ENCODE results near the gene SDK2. TPM values are rescaled to one million over a fixed set of nuclear protein-coding genes. Genes with fewer than 3 reads are reported as not detected.
A peak's percentile ranks its signal among the peaks of the same experiment; 100 is the strongest.
"Not testable (repeated sequence)": the region's sequence is repeated elsewhere in the genome, so short reads cannot be mapped to it uniquely, and the experiment has no call there.

The SDK2 gene
- total RNA-seq, 1 experiment from 2014 or later, result 0.14 TPM

GRCh38 chr17:73346501-73347162 is 297.6 kb downstream of the SDK2 start:
- in situ Hi-C loops (cut with HindIII; ENCODE audit: low pct_unique_long_range_greater_than_20kb, low sequenced_read_pairs), result no loop called here
- no peak for DNase-seq (ENCODE audit: low read depth)

GRCh38 chr17:73343739-73344454 is 300.3 kb downstream of the SDK2 start:
- in situ Hi-C loops (cut with HindIII; ENCODE audit: low pct_unique_long_range_greater_than_20kb, low sequenced_read_pairs), result no loop called here
- peak; percentile 41 for DNase-seq (ENCODE audit: low read depth)

GRCh38 chr17:73343168-73343634 is 301.0 kb downstream of the SDK2 start:
- in situ Hi-C loops (cut with HindIII; ENCODE audit: low pct_unique_long_range_greater_than_20kb, low sequenced_read_pairs), result no loop called here
- peak; percentile 35 for DNase-seq (ENCODE audit: low read depth)

- no peak for DNase-seq (ENCODE audit: low read depth)
- in situ Hi-C loops (cut with HindIII; ENCODE audit: low pct_unique_long_range_greater_than_20kb, low sequenced_read_pairs), result no loop called here
These were observed 301.6 kb downstream of the SDK2 start for GRCh38 chr17:73342541-73343167.

DNA sequence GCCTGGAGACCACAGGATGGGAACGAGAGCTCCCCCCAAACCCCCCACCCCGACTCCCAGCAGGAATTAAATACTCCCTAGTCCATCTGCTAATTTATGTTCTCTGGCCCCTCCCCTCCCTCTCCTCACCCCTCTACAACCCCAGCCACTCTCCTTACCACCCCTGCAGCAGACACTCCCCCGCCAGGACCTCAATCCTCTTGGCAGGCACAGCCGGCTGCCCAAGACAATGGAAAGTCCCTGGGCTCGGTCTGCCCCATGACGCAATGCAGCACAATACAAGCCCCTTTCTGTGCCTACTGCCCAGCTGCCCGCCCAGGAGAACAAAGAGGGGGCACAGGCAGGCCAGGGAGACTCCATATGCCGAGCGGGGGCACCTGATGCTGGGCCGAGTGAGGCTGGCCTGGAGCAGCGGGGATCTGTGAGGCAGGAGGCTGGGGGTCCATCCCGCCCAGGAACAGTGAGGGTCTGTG is 302.2 kb downstream of the SDK2 start:
- in situ Hi-C loops (cut with HindIII; ENCODE audit: low pct_unique_long_range_greater_than_20kb, low sequenced_read_pairs), result no loop called here
- DNase-seq (ENCODE audit: low read depth), result peak; percentile 87

DNA sequence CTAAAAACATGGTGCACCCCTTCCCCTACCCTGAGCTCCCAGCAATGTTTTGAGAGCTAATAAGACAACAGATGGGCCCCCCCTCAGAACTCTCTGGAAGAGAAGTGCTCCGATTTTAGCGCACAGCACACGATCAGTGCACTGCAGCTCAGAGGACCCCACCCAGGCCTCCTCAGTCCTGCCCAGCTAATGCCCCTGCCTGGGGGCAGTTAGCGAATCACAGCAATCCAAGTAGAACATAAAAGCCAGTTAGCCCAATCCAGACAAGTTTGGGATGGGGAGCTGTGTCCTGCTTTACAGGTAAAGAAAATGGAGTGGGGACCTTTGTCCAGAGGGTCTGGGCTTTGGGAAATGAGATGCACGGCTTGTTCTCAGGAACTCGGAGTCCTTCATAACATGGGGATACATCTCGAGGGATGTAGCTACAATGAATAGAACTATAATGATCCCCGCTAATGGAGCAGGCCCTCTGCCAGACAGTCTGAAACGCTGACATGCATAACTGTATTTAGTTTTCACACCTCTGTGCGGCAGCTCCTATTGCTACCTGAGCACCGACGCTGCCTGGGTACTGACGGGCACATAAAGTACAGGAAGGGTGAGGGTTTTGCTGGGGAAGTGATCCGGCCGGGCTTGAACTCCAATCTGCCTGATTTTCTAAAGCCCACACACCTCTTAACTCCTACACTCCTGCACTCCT is 302.7 kb downstream of the SDK2 start:
- in situ Hi-C loops (cut with HindIII; ENCODE audit: low pct_unique_long_range_greater_than_20kb, low sequenced_read_pairs), result no loop called here

DNA sequence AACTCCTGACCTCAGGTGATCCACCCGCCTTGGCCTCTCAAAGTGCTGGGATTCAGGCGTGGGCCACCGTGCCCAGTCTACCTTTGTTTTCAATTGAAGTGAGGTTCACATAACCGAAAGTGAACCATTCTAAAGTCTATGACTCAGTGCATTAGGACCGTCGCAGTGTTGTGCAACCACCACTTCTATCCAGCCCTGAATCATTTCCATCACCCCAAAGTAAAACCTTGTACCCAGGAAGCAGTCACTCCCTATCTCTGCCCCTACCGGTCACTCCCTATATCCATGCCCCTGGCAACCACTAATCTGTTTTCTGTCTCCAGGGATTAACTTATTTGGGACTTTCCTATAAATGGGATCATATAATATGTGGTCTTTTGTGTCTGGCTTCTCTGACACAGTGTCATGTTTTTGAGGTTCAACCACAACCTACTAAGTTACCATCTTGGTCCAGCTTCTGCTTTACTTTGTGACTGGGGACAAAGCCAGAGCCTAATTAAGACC is 304.1 kb downstream of the SDK2 start:
- peak; percentile 90 for DNase-seq (ENCODE audit: low read depth)
- in situ Hi-C loops (cut with HindIII; ENCODE audit: low pct_unique_long_range_greater_than_20kb, low sequenced_read_pairs), result no loop called here

More for the DNA sequence above, 302.7 kb downstream of the SDK2 start:
- DNase-seq (ENCODE audit: low read depth), result no peak

DNA sequence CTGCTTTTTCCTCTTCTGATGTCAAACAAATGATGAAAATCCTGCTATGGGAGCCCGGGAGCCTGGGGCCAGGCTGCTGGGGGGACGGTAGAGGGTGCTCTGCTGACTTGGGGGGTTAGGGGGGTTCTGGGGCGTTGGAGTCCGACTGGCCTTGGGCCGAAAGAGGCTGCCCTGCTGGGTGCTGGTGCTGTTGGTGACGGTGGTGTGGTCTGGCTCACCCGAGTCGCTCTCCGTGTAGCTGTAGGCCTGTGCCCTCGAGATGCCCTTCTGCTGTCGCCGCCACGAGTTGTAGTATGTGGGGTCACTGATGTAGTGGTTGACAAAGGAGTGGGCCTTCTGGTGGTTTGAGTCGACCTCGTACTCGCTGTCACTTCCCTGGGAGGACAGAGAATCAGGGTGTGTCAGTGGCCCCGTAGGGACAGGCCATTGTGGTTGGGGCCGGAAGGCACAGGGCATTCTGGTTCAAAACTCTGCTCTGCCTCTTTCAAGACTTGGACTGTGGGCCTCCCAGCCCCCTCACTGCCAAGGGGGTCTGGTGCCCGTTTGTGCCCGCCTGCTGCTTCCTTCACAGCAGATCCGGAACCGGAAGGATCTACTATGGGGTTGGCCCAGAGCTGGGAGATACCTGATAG is 305.6 kb downstream of the SDK2 start:
- no peak for DNase-seq (ENCODE audit: low read depth)
- in situ Hi-C loops (cut with HindIII; ENCODE audit: low pct_unique_long_range_greater_than_20kb, low sequenced_read_pairs), result no loop called here

- in situ Hi-C loops (cut with HindIII; ENCODE audit: low pct_unique_long_range_greater_than_20kb, low sequenced_read_pairs), result no loop called here
- peak; percentile 25 for DNase-seq (ENCODE audit: low read depth)
These were observed 306.2 kb downstream of the SDK2 start for GRCh38 chr17:73338050-73338521.

GRCh38 chr17:73337330-73337710 is 306.9 kb downstream of the SDK2 start:
- peak; percentile 6 for DNase-seq (ENCODE audit: low read depth)
- in situ Hi-C loops (cut with HindIII; ENCODE audit: low pct_unique_long_range_greater_than_20kb, low sequenced_read_pairs), result no loop called here

GRCh38 chr17:73336408-73337329 is 307.6 kb downstream of the SDK2 start:
- DNase-seq (ENCODE audit: low read depth), result no peak
- in situ Hi-C loops (cut with HindIII; ENCODE audit: low pct_unique_long_range_greater_than_20kb, low sequenced_read_pairs), result no loop called here

DNA sequence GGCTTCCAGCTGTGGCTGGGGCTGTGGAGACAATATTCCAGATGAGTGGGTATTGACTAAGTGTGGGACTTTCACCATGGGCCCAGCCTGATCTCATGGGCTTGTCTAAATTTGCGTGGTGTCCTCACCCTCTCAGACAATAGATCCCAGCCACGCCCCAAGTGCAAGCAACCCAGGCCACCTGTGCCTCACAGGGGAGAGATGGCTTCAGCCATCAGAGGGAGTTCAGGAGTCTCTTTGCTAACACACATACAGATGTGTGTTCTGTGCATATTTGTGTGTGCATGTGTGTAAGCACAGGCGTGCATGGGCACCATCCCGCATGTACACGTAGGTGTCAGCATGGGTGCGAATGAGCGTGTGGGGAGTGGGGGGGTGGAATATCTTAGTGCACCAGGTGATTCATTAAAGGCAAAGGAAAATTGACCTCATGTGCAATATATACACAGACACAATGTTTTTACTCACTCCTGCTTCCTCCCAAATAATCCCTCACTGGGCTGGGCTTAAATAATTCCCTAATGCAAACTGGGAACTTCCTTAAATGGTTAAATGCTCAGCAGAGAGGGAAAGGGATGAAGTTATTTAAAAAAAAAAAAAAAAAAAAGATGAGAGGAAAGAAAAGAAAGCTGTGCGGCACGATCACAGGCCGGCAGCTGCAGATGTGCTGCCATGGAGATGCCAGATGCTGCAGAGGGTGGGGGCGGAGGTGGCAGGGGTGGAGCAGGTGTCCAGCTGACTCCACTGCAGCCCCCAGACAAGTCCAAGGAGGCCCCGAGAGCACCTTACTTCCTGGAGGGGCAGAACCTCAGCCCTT is 308.4 kb downstream of the SDK2 start:
- no peak for DNase-seq (ENCODE audit: low read depth)
- in situ Hi-C loops (cut with HindIII; ENCODE audit: low pct_unique_long_range_greater_than_20kb, low sequenced_read_pairs), result no loop called here

DNA sequence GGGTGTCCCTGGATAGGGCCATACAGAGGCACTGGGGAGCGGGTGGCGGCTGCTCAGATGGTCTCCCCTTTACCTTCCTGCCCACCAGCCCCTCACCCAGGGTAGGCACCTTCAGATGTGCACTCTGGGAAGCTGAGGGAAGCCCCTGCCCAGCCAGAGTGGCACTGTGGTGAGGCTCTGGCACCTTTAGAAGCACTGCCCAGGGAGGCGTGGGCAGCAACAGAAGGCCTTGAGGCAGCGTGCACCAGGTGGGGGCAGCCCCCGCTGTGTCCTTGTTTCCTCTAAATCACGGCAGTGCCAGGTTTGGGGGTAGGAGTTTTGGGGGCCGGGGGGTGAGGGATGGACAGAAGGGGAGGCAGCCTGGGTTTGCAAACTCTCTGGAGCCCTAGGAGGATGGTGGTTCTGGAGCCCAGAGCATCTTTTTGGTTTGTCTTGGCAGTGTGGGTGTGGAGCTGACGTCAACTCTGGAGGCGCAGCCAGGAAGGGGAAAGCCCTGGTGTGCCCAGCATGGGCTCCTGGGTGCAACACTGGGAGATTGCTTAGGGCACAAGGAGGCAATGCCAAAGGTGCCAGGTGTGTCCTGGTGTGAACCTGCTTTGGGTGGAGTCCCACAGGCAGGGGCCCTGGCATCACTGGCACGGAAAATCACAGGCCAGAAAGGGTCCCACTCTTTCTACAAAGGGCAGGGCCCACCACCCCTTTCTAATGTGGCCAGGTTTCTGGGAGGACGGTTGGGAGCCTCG is 309.3 kb downstream of the SDK2 start:
- DNase-seq (ENCODE audit: low read depth), result no peak
- in situ Hi-C loops (cut with HindIII; ENCODE audit: low pct_unique_long_range_greater_than_20kb, low sequenced_read_pairs), result no loop called here

DNA sequence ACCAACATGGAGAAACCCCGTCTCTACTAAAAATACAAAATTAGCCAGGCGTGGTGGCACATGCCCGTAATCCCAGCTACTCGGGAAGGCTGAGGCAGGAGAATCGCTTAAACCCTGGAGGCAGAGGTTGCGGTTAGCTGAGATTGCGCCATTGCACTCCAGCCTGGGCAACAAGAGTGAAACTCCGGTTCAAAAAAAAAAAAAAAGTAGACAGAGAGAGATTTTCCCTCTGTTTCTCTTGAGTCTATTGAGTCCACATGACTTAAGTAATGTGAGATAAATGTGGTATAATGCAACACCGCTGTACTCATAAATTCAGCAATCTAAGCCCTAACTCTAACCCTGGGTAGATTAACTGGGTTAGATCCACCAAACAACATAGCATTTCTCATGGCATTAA is 310.8 kb downstream of the SDK2 start:
- DNase-seq (ENCODE audit: low read depth); in situ Hi-C loops (cut with HindIII; ENCODE audit: low pct_unique_long_range_greater_than_20kb, low sequenced_read_pairs): not testable (repeated sequence)

DNA sequence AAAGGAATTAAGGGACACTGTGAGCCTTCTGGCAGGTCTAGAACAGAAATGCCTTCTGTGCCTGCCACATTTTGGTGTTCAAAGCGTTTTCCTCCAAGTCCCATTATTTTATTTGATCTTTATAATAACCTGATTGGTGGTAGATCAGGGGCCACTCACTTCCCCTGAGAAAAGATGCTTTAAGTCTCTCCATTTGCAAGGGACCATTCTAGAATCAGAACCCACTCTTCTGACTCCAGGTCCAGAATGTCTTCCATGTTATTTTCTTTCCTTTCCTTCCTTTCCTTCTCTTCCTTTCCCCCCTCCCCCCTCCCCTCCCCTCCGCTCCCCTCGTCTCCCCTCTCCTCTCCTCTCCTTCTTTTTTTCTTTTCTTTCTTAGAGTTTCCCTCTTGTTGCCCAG is 313.2 kb downstream of the SDK2 start:
- DNase-seq (ENCODE audit: low read depth), result no peak
- in situ Hi-C loops (cut with HindIII; ENCODE audit: low pct_unique_long_range_greater_than_20kb, low sequenced_read_pairs), result no loop called here

DNA sequence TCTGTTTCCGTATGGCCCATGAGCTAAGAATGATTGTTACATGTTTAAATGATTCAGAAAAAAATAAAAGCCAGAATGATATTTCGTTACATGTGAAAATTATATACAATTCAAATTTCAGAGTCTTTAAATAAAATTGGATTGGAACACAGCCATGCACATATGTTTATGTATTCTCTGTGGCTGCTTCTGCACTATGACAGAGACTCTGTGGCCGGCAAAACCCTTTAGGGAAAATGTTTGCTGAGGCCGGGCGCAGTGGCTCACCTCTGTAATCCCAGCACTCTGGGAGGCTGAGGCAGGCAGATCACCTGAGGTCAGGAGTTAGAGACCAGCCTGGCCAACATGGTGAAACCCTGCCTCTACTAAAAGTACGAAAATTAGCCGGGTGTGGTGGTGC is 316.6 kb downstream of the SDK2 start:
- DNase-seq (ENCODE audit: low read depth), result no peak
- in situ Hi-C loops (cut with HindIII; ENCODE audit: low pct_unique_long_range_greater_than_20kb, low sequenced_read_pairs), result no loop called here

Data from Caki2 (cell line).